C4-2B (cell line): ENCODE results near the gene KCNN2.

Experiments used
- CTCF ChIP-seq: fragments of 450-650 bp; conservative IDR thresholded peaks from 2 replicates; pipeline ENCODE4 v1.5.1; 2017; ENCODE audit warnings: mild to moderate bottlenecking
- ZFX ChIP-seq: fragments of 450-650 bp; IDR thresholded peaks from 2 replicates; pipeline ENCODE4 v1.6.1; 2017

- no peak for TF ChIP-seq CTCF
- TF ChIP-seq ZFX: no peak
These were observed 36.3 kb upstream of the KCNN2 start for GRCh38 chr5:114325541-114325940.
